CD4-positive, alpha-beta T cell treated with Interleukin-21 for 1 hour (primary cell): ENCODE results near the gene PPP2R3B.

Source experiments
- DNase-seq: peaks from one replicate; pipeline ENCODE4 v3.0.0-alpha.2; 2020

Gene PPP2R3B

DNA sequence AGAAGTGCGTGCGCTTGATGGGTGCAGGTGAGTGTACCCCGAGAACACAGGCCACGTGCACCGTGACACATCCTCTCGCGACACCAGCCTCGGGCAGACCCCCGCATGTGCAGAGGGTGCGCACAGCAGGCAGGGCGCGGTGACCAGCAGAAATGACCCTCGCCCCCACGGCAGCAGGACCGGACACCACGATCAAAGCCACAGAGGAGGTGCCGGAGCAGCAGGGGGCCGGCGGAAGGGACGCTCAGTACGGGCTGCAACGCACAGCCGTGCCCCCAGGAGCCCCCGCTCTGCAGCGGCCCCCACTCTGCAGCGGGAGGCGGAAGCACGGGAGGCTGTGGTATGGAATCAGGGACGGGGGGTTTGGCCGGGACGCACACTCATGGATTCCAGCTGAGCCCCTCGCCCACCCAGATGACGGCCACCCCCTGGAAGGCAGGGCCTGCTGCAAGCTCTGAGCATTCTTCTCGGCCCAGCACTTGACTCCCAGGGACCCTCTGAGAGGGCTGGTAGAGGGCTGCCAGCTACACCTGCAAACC, 17.1 kb downstream of the PPP2R3B start:
- no peak for DNase-seq

DNA sequence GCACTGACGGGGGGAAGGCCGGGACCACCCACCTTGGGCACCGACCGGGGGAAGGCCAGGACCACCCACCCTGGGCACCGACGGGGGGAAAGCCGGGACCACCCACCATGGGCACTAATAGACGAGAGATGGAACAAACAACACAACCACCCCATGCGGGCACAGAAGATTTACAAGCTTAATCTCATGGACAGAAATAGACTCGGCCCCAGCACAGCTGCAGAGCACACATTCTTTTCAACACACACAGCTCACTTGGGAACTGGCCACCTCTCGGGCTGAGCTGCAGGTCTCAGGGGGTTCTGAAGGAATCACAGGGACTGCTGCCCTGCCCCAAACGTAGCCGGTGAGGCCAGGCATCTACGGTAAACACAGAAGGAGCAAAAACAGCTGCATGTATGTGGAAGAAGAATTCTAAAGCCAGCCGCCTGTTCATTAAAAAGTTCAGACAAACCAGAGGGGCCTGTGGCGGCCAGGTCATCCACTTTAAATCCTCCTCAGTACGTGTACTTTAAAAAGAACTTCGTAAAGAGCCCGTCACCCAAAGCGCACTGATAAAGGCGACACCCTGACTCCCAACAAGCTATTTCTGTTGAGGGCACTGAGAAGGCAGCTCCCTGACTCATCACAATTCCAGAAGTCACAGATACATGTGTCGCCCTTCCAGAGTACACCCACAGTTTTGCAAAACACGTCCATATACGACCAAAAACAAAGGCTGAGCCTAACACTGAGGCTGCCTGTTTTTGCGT, 17.7 kb downstream of the PPP2R3B start:
- no peak for DNase-seq

DNA sequence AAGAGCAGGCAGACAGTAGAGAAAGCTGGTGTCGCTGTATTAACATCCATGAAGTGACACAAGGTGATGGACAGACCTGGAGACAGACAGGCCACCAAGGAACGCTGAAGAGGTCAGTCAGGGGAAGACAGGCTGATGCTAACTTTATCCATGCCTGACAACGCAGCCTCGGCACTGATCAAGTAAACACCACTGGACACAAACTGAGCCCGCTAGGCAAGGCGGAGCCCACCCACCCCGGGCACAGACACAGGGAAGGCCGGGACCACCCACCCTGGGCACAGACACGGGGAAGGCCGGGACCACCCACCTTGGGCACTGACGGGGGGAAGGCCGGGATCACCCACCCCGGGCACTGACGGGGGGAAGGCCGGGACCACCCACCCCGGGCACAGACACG, 18.8 kb downstream of the PPP2R3B start:
- DNase-seq = no peak

DNA sequence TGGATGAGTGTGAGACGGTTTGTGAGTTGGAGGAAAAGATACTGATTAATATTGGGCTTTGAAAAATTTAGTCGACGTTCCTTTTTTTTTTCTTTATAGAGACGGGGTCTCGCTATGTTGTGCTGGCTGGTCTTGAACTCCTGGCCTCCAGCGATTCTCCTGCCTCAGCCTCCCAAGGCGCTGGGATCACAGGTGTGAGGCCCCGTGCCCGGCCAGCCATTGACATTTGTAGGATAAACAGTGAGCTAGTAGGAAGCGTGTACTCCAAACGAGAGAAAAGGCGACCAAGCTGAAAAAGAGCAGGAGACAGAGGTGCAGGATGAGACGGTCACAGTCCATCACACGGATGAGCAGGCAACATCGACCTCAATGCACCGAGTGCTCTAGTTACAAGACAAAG, 19.4 kb downstream of the PPP2R3B start:
- DNase-seq = no peak

DNA sequence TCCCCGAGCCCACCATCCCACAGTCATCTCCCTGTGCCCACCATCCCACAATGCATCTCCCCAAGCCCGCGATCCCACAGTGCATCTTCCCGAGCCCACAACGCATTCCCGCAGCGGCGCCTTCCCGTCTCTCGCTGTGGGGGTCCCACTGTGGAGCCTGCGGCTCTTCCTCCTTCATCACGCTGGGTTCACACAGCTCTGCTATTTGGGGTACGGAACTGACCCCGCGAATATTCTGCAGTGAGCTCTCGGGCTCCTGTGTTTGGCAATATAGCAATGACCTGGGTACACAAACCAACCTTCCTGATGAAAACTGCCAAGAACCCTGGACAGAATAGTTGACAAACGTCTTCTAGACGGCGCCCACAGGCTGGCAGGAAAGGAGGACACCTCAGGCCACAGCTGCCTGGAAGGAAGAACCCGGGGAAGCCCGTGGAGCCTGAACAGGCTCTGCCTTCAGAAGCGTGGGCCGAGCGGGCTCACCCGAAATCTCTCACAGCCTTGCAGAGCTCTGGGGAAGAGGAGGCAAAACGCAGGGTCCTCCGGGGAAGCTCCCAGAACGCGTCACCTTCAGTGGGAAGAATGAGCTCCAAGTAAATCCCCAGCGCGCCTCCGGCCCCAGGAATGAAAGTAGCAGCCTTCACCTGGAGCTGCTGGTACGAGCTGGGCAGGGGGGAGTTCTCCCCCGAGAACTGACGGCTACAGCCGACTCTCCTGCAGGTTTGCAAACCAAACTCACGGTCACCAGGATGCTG, 22.9 kb downstream of the PPP2R3B start:
- no peak for DNase-seq

DNA sequence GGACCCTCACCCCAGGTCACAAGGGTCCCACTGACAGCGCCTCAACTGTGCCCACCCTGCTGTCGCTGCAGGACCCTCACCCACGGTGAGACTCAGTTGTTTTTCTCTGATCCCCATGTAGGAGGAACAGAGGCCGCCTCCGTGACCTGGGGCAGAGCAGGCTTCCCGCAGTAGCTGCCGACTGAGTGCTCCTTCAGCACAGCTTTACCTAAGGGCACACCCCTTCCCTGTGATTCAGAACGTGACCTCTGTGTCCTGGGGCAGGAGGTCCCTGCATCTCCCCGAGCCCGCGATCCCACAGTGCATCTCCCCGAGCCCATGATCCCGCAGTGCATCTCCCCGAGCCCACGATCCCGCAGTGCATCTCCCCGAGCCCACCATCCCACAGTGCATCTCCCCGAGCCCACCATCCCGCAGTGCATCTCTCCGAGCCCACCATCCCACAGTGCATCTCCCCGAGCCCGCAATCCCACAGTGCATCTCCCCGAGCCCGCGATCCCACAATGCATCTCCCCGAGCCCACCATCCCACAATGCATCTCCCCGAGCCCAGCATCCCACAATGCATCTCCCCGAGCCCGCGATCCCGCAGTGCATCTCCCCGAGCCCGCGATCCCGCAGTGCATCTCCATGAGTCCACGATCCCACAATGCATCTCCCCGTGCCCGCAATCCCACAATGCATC, 23.6 kb downstream of the PPP2R3B start:
- no peak for DNase-seq

DNA sequence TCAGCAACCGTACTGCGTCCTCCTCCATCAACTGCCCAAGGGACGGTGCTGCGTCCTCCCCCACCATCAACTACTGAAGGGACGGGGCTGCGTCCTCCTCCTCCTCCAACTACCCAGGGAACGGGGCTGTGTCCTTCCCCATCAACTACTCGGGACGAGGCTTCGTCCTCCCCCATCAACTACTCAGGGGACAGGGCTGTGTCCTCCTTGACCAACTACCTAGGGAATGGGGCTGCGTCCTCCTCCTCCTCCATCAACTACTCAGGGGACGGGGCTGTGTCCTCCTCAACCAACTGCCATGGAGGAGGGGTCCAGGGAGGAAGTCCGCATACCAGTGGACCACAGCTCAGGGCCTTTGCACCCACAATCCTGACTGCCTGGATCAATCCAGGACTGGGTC, 24.4 kb downstream of the PPP2R3B start:
- DNase-seq = no peak

DNA sequence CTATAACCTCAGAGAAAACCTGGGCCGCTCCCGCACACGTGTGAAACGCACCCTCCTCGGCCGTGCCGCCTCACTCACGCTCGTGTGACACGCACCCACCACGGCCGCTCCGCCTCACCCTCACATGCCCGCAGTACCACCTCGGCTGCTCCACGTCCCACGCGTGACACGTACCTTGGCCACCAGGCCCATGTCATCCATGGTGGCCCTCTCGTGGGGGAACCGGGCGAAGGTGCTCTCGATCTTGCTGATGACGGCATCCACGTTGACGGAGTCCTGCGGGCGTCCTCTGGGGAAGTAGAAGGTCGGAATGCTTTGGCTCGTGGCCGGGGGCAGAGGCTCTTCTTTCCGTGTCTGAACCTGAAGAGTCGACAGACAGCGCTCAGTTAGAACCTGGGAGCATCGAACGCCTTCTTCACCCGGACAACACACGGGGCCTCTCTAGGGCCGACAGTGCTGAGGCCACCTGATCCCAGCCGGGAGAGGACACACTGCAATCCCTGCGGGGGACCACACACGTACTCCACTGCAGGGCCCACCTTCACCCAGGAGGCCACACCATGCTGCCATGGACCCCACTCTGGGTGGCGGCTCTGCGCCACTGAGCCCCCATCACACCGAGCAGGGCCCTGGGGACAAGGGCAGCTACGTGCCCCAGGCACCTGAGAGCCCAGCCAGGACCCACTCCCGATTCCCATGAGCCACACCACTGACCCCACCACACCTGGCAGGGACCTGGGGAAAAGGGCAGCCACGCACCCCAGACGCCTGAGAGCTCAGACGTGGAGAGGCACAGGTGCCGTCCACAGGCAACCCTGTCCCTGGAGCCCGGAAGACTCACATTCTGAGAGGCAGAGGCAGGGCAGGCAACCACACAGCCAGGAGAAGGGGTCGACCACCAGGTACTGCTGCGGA, 25.2 kb downstream of the PPP2R3B start:
- no peak for DNase-seq

DNA sequence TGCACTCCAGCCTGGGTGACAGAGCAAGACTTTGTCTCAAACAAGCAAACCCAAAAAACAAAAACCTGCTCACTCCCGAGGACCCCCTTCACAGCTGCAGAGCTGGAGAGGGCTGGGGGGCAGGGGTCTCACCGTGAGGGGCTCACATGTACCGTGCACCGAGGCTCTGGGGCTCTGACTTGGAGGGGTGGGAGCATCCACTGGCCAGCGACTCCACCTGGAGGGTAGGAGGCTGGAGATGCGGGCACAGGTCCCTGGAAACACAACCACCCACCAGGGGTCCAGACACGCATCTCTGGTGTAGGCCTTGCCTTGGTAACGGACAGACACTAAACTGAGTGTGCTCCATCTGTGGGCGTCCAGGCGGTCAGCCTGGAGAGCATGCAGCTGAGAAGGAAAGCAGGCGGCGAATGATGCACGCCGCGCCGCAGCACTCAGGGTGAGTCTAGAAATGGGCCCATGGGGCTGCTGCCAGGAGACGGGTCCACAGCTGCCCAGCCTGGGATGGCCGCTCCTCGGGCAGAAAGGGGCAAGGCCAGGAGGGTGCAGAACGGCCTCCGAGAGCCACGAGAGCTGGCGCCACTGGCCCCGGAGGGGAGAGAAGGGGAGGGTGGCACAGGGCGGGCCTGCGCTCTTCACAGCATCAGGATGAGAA, 26.1 kb downstream of the PPP2R3B start:
- no peak for DNase-seq

DNA sequence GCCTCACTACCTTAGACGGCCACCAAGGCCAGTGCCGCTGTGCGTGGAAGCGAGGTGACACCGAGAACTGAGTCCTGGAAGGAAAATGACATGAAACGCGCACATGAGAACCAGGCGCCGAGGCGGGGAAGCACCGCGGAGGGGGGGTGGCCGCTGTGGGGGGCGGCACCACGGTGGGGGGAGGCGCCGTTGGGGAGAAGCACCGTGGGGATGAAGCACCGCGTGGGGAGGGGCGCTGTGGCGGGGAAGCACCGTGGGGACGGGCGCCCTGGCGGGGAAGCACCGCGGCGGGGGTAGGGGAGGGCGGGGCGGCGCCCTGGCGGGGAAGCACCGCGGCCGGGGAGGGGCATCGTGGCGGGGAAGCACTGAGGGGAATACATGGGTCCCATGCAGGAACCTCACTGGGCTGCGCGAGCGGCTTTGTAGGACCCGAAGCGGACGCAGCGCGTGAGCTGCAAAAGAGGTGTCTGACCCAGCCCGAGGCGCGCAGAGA, 28.0 kb downstream of the PPP2R3B start:
- DNase-seq = no peak

DNA sequence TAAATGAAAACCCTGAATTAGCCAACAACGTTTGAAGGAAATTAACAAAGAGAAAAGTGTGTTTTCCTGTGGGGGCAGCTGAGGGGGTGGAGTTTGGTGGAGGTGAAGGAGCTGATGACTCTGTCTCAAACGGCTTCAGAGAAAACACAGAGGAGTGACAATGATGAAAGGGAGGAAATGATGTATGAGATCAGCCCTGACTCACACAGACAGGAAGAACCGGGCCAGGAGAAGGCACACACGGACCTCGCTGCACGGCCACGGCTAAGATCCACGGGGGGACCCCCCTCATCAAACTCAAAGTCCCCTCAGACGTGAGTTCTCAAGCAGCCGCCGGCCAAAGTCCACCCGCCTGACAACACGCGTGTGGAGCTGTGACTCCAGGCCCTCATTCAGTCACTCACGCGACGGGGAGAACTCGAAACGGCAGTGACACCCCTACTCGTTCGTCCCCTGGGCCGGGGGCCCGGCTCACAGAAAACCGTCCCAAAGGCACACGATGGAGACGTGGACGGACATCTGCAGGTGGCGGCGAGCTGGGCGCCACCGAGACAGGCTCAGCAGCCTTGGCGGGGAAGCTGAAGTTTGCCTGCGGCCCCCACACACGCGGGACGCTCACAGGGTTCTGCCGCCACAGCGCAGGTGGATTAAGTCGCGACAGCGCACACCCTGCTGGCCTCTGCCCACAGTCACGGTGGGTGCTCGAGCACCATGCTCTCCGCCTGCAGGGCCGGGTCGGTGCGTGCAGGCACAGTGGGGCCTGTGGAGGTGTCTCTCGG, 28.8 kb downstream of the PPP2R3B start:
- DNase-seq = peak; percentile 68

DNA sequence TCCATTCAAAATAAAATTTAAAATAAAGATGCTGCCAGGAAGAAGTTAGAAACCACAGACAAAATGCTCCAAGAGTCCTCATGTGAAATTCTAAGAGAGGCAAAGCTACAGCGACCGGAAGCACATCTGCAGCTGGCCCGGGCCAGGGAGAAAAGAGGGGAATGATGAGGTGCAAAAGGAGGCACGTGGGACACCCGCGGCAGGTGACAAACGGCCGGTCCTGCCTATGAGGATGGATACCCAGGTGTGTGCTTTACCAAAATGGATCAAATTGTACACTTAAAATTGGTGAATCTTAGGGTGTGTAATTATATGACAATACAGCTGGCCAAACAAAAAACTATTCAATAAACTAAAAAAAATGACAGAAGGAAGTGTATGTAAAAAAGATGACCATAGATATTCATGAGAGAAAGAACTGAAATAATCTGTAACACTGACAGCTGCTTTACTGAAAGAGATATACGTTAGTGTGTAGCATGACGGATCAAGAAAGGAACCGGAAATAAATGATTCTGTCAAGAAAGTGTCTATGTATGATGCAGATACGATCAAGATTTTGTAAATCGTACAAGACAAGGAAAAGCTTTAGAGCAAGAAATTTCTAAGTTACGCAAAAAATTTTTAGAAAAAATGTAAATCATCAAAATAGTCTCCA, 29.5 kb downstream of the PPP2R3B start:
- DNase-seq = no peak

DNA sequence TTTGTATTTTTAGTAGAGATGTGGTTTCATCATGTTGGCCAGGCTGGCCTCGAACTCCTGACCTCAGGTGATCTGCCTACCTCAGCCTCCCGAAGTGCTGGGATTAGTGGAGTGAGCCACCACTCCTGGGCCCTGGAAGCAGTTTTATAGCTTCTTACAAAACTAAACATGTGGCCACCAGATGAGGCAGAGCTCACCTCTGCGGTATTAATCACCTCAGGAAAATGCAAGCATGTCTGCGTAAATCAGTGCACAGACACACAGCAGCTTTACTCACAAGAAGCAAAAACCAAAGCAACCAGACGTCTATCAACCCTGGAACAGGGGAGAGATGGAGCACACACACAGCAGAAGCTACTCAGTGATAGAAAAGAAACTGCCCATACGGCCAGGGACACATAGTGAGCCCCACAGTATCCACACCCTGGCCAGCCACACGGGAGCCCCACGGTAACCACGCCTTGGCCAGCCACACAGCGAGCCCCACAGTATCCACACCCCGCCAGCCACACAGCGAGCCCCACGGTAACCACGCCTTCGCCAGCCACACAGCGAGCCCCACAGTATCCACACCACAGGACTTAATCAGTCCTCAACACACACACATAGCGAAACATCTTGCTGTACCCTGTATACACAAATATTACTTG, 30.2 kb downstream of the PPP2R3B start:
- no peak for DNase-seq

DNA sequence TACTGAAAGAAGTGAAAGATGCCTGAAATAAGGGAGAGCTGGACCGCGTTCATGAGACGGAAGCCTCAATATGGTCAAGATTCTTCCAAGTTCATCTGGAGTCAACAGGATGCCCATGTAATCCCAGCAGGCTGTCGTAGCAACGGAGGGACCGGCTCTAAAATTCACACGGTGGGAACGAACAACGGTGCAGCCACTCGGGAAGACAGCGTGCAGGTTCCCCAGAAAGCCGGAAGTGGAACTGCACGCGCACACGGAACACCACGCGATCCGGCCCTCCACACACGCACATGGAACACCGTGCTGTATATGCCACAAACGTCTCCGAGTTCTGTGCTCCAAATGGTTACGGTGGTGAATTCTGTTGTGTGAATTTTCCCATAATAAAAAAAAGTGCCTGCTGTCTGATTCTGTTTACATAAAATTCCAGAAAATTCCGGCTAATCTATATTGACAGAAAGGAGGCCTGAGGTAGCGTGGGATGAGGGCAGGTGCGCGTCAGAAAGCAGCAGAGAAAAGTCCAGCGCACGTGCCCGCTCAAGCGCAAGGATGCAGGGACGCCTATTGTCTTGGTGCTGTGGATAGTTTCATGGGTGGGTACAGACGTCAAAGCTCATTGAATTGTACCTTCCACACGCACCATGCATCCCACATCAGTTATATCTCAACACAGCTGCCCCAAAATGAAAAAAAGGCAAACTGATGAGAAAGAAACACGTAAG, 31.2 kb downstream of the PPP2R3B start:
- DNase-seq = no peak

DNA sequence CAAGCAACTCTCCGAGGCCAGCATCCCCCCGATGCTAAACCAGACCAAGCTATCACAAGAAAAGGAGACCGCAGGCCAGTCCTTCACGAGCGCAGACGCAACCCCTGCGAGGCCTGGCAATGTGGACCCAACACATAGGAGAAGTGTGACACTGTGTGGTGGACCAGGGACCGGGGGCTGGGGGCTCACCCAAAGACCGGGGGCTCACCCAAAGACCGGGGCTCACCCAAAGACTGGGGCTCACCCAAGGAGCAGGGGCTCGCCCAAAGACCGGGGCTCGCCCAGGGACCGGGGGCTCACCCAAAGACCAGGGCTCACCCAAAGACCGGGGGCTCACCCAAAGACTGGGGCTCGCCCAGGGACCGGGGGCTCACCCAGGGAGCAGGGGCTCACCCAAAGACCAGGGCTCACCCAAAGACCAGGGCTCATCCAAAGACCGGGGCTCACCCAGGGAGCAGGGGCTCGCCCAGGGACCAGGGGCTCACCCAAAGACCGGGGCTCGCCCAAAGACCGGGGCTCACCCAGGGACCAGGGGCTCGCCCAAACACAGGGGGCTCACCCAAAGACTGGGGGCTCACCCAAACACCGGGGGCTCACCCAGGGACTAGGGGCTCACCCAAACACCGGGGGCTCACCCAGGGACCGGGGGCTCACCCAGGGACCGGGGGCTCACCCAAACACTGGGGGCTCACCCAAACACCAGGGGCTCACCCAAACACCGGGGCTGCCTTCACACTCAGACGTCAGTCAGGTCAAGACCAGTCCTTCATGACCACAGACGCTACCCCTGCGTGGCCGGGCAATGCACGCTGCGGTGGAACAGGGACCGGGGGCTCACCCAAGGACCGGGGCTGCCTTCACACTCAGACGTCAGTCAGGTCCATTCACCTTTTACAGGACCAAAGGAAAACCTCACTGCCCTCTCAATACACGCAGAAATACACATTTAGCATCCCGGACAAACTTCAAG, 32.9 kb downstream of the PPP2R3B start:
- no peak for DNase-seq

DNA sequence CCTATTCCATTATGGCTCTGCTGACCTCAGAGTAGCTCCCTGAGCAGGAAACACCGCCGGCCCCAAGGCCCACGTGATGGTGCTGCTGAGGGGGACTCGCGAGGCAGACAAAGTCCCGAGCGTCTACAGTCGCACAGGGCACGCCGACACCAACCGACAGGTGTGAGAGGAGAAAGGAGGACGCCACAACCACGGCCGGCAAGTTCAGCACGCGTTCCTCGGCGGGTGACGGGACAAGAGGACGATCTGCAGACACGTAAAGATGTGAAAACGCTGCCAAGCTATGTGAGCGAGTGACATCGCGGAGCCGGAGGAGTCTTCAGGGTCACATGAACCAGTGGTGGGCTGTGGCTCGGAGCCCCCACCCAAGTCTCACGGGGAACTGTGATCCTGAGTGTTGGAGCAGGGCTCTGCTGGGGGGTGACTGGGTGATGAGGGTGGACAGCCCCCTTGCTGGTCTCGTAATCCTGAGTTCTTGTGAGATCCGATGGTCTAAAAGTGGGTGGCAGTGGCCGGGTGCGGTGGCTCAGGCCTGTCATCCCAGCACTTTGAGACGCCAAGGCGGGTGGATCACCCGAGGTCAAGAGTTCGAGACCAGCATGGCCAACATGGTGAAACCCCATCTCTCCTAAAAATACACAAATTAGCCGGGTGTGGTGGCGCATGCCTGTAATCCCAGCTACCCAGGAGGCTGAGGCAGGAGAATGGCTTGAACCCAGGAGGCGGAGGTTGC, 34.0 kb downstream of the PPP2R3B start:
- no peak for DNase-seq

DNA sequence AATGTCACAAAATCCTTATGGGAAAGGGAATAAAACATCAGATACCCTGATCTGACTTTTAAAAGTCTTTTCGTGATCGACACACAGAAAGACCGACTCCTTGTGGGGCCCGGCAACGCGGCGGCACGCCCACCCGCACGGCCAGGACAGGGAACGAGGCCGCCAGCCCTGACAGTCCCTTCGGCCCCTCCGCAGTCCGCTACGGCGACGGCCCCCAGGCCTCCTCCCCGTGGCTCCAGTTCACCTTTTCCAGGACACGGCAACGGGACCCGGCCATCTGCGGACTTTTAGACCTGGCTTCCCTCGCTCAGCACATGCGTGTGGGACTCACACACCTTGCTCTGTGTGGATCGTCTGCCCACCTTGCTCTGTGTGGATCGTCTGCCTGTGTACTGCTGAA, 34.5 kb downstream of the PPP2R3B start:
- no peak for DNase-seq
